ENCODE measurements around the gene TRIM37. TPM values are rescaled to one million over a fixed set of nuclear protein-coding genes. Genes with fewer than 3 reads are reported as not detected.

Gene TRIM37
- total and polyA plus RNA-seq, 3 experiments from 2014 or later, result 11.4 to 30.6 (median 27.7) TPM

- H3K36me3 ChIP-seq (ENCODE audit: insufficient read depth, low read length), result no peaks in the 10 kb centered on the region
- no peaks in the 10 kb centered on the region for H3K9me3 Mint-ChIP-seq
- H3K27ac ChIP-seq (ENCODE audit: low read depth, low read length), result peak overlapping the region; percentile 63
- peaks cover 27% of the 10 kb centered on the region for H3K4me1 ChIP-seq (ENCODE audit: insufficient read depth, low read length)
- H3K4me1 Mint-ChIP-seq, result peaks cover 31 to 44% (median 36%) of the 10 kb centered on the region in 3 donors
- H3K27me3 Mint-ChIP-seq, result peaks cover 0 to 4% of the 10 kb centered on the region in 2 donors
- H3K27ac Mint-ChIP-seq, result peak overlapping the region; percentile 78 to 95 (median 90)
- CTCF ChIA-PET, result interaction anchor here (1.1 to 2.1 kb wide), 4 partner anchors 13 to 103 kb away, joined by 3 to 12 read pairs (median 5); partner anchors contain the start of genes PRR11 and SKA2
- no peaks in the 10 kb centered on the region for H3K27me3 ChIP-seq (ENCODE audit: insufficient read depth, low read length, poor library complexity, severe bottlenecking)
- no peak for DNase-seq
- H3K9me3 ChIP-seq (ENCODE audit: low read length), result no peaks in the 10 kb centered on the region
- H3K4me3 Mint-ChIP-seq, result peak overlapping the region; percentile 86 to 96 (median 95)
- peak overlapping the region; percentile 69 for H3K4me3 ChIP-seq (ENCODE audit: low read length)
- peaks cover 0 to 34% (median 6%) of the 10 kb centered on the region in 3 donors for H3K36me3 Mint-ChIP-seq
- POLR2A ChIA-PET, result interaction anchor here (1.0 to 1.9 kb wide), 3 partner anchors 48 to 771 kb away, joined by 3 to 22 read pairs (median 7); partner anchors contain the start of genes GDPD1, PRR11 and SKA2
These were observed 608 bp upstream of the TRIM37 start for GRCh38 chr17:59107306-59107670.

- Histone ChIP-seq H3K27me3 (ENCODE audit: insufficient read depth, low read length, poor library complexity, severe bottlenecking) (no peaks in the 10 kb centered on the region), H3K4me3 (ENCODE audit: low read length) (peak overlapping the region; percentile 69), H3K4me1 (ENCODE audit: insufficient read depth, low read length) (peaks cover 27% of the 10 kb centered on the region), H3K9me3 (ENCODE audit: low read length) (no peaks in the 10 kb centered on the region), H3K27ac (ENCODE audit: low read depth, low read length) (peak overlapping the region; percentile 90), H3K36me3 (ENCODE audit: insufficient read depth, low read length) (no peaks in the 10 kb centered on the region)
- peaks cover 0 to 4% of the 10 kb centered on the region in 2 donors for H3K27me3 Mint-ChIP-seq
- CTCF ChIA-PET, result interaction anchor here (0.8 to 2.1 kb wide), 4 partner anchors 11 to 104 kb away, joined by 3 to 12 read pairs (median 5); partner anchors contain the start of genes PRR11 and SKA2
- peaks cover 0 to 35% (median 3%) of the 10 kb centered on the region in 3 donors for H3K36me3 Mint-ChIP-seq
- POLR2A ChIA-PET, result interaction anchor here (0.6 to 1.9 kb wide), 4 partner anchors 49 to 591 kb away, joined by 3 to 22 read pairs (median 8); partner anchors contain the start of genes GDPD1, MTMR4, PRR11 and SKA2
- H3K27ac Mint-ChIP-seq, result peak overlapping the region; percentile 86 to 97 (median 91)
- no peaks in the 10 kb centered on the region for H3K9me3 Mint-ChIP-seq
- peak; percentile 65 to 86 (median 74) for DNase-seq
- H3K4me1 Mint-ChIP-seq, result peaks cover 35 to 54% (median 47%) of the 10 kb centered on the region in 3 donors
- peak overlapping the region; percentile 86 to 96 (median 95) for H3K4me3 Mint-ChIP-seq
These were observed 723 bp downstream of the TRIM37 start for GRCh38 chr17:59105852-59106462.

GRCh38 chr17:59101178-59101577, 5.5 kb downstream of the TRIM37 start:
- H3K9me3 Mint-ChIP-seq, result no peaks in the 10 kb centered on the region
- H3K27me3 Mint-ChIP-seq, result peaks cover 0 to 2% of the 10 kb centered on the region in 2 donors
- ChIA-PET POLR2A (no interaction called here), CTCF (no interaction called here)
- no peak for DNase-seq
- Histone ChIP-seq H3K27me3 (ENCODE audit: insufficient read depth, low read length, poor library complexity, severe bottlenecking) (no peaks in the 10 kb centered on the region), H3K4me3 (ENCODE audit: low read length) (no peak overlapping the region), H3K4me1 (ENCODE audit: insufficient read depth, low read length) (peaks cover 20% of the 10 kb centered on the region), H3K27ac (ENCODE audit: low read depth, low read length) (no peak overlapping the region), H3K36me3 (ENCODE audit: insufficient read depth, low read length) (no peaks in the 10 kb centered on the region), H3K9me3 (ENCODE audit: low read length) (no peaks in the 10 kb centered on the region)
- peaks cover 11 to 50% (median 20%) of the 10 kb centered on the region in 3 donors for H3K36me3 Mint-ChIP-seq
- peak overlapping the region in 3 of 8 donors; percentile 2 to 59 (median 58) for H3K27ac Mint-ChIP-seq
- peaks cover 38 to 60% (median 57%) of the 10 kb centered on the region in 3 donors for H3K4me1 Mint-ChIP-seq
- no peak overlapping the region for H3K4me3 Mint-ChIP-seq

GRCh38 chr17:59097876-59098275, 8.8 kb downstream of the TRIM37 start:
- DNase-seq, result no peak
- Histone ChIP-seq H3K36me3 (ENCODE audit: insufficient read depth, low read length) (no peaks in the 10 kb centered on the region), H3K4me1 (ENCODE audit: insufficient read depth, low read length) (no peaks in the 10 kb centered on the region), H3K27ac (ENCODE audit: low read depth, low read length) (no peak overlapping the region), H3K4me3 (ENCODE audit: low read length) (no peak overlapping the region), H3K27me3 (ENCODE audit: insufficient read depth, low read length, poor library complexity, severe bottlenecking) (no peaks in the 10 kb centered on the region), H3K9me3 (ENCODE audit: low read length) (no peaks in the 10 kb centered on the region)
- ChIA-PET CTCF (interaction anchor here (0.6 kb wide), 1 partner anchor 576 kb away, joined by 3 read pairs; no protein-coding TSS in a partner anchor), POLR2A (no interaction called here)
- no peaks in the 10 kb centered on the region for H3K27me3 Mint-ChIP-seq
- H3K4me1 Mint-ChIP-seq, result peaks cover 34 to 55% (median 48%) of the 10 kb centered on the region in 3 donors
- no peak overlapping the region for H3K4me3 Mint-ChIP-seq
- no peaks in the 10 kb centered on the region for H3K9me3 Mint-ChIP-seq
- H3K36me3 Mint-ChIP-seq, result peaks cover 11 to 57% (median 24%) of the 10 kb centered on the region in 3 donors
- peak overlapping the region in 2 of 8 donors; percentile 26 to 28 for H3K27ac Mint-ChIP-seq

- no peaks in the 10 kb centered on the region for H3K9me3 ChIP-seq (ENCODE audit: low read length)
- Mint-ChIP-seq H3K36me3 (peaks cover 11 to 47% (median 16%) of the 10 kb centered on the region in 3 donors), H3K27me3 (no peaks in the 10 kb centered on the region), H3K9me3 (no peaks in the 10 kb centered on the region), H3K4me3 (no peak overlapping the region), H3K27ac (no peak overlapping the region), H3K4me1 (peaks cover 27 to 40% (median 29%) of the 10 kb centered on the region in 3 donors)
- no peak for DNase-seq
- H3K36me3 ChIP-seq (ENCODE audit: insufficient read depth, low read length), result no peaks in the 10 kb centered on the region
- ChIA-PET CTCF (interaction anchor here (2.8 kb wide), 1 partner anchor 12 kb away, joined by 7 read pairs; the partner anchor contains the start of gene TRIM37), POLR2A (no interaction called here)
- H3K27me3 ChIP-seq (ENCODE audit: insufficient read depth, low read length, poor library complexity, severe bottlenecking), result no peaks in the 10 kb centered on the region
- H3K4me1 ChIP-seq (ENCODE audit: insufficient read depth, low read length), result no peaks in the 10 kb centered on the region
- H3K27ac ChIP-seq (ENCODE audit: low read depth, low read length), result no peak overlapping the region
- H3K4me3 ChIP-seq (ENCODE audit: low read length), result no peak overlapping the region
These were observed 11.7 kb downstream of the TRIM37 start for GRCh38 chr17:59094861-59095530.

GRCh38 chr17:59093702-59094231, 12.9 kb downstream of the TRIM37 start:
- no peak overlapping the region for H3K27ac Mint-ChIP-seq
- ChIA-PET POLR2A (no interaction called here), CTCF (interaction anchor here (2.8 kb wide), 1 partner anchor 13 kb away, joined by 7 read pairs; the partner anchor contains the start of gene TRIM37)
- H3K4me3 ChIP-seq (ENCODE audit: low read length), result no peak overlapping the region
- no peak overlapping the region for H3K4me3 Mint-ChIP-seq
- DNase-seq, result no peak
- H3K36me3 Mint-ChIP-seq, result peaks cover 11 to 47% (median 14%) of the 10 kb centered on the region in 3 donors
- no peaks in the 10 kb centered on the region for H3K36me3 ChIP-seq (ENCODE audit: insufficient read depth, low read length)
- no peaks in the 10 kb centered on the region for H3K27me3 Mint-ChIP-seq
- no peaks in the 10 kb centered on the region for H3K9me3 Mint-ChIP-seq
- peaks cover 25 to 39% (median 29%) of the 10 kb centered on the region in 3 donors for H3K4me1 Mint-ChIP-seq
- H3K4me1 ChIP-seq (ENCODE audit: insufficient read depth, low read length), result no peaks in the 10 kb centered on the region
- H3K27ac ChIP-seq (ENCODE audit: low read depth, low read length), result no peak overlapping the region
- no peaks in the 10 kb centered on the region for H3K27me3 ChIP-seq (ENCODE audit: insufficient read depth, low read length, poor library complexity, severe bottlenecking)
- H3K9me3 ChIP-seq (ENCODE audit: low read length), result no peaks in the 10 kb centered on the region

- H3K27ac ChIP-seq (ENCODE audit: low read depth, low read length), result no peak overlapping the region
- H3K36me3 Mint-ChIP-seq, result peaks cover 11 to 47% (median 14%) of the 10 kb centered on the region in 3 donors
- H3K4me3 ChIP-seq (ENCODE audit: low read length), result no peak overlapping the region
- H3K27ac Mint-ChIP-seq, result peak overlapping the region in 2 of 8 donors; percentile 26 to 55
- ChIA-PET CTCF (interaction anchor here (2.8 kb wide), 1 partner anchor 13 kb away, joined by 7 read pairs; the partner anchor contains the start of gene TRIM37), POLR2A (no interaction called here)
- no peaks in the 10 kb centered on the region for H3K4me1 ChIP-seq (ENCODE audit: insufficient read depth, low read length)
- no peaks in the 10 kb centered on the region for H3K9me3 ChIP-seq (ENCODE audit: low read length)
- no peak overlapping the region for H3K4me3 Mint-ChIP-seq
- H3K36me3 ChIP-seq (ENCODE audit: insufficient read depth, low read length), result peaks cover 2% of the 10 kb centered on the region
- H3K27me3 Mint-ChIP-seq, result no peaks in the 10 kb centered on the region
- DNase-seq, result no peak
- peaks cover 25 to 39% (median 29%) of the 10 kb centered on the region in 3 donors for H3K4me1 Mint-ChIP-seq
- no peaks in the 10 kb centered on the region for H3K9me3 Mint-ChIP-seq
- no peaks in the 10 kb centered on the region for H3K27me3 ChIP-seq (ENCODE audit: insufficient read depth, low read length, poor library complexity, severe bottlenecking)
These were observed 13.5 kb downstream of the TRIM37 start for GRCh38 chr17:59093145-59093701.

All from CD8-positive, alpha-beta memory T cell (primary cell).